Mesenteric fat pad (tissue), 1 donor: ENCODE measurements around the gene IL15RA. TPM values are rescaled to one million over a fixed set of nuclear protein-coding genes. Genes with fewer than 3 reads are reported as not detected.

Source experiments
- DNase-seq: peaks from one replicate; pipeline ENCODE4 v3.0.0-alpha.2; 2020; ENCODE audit warnings: low spot score
- long read RNA-seq: library from polyadenylated mRNA; unstranded; transcript quantifications from one replicate; pipeline ENCODE4 v2.0.0, GENCODE V29; 2020
- total RNA-seq: library from RNA; stranded (reverse); fragmentation: NEBNext Ultra II Directional; extraction: Animal tissue kit (Norgen Biotek cat#: 25700); gene quantifications from one replicate; pipeline ENCODE4 v1.2.1, GENCODE V29; 2021
- donor health status: DM: yes; HTN: yes; CAD: no.

The IL15RA gene, protein sequence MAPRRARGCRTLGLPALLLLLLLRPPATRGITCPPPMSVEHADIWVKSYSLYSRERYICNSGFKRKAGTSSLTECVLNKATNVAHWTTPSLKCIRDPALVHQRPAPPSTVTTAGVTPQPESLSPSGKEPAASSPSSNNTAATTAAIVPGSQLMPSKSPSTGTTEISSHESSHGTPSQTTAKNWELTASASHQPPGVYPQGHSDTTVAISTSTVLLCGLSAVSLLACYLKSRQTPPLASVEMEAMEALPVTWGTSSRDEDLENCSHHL
- total RNA-seq: 24.6 TPM
- long read RNA-seq, transcript IL15RA-215 (6 exons, 1,037 nt): minor isoform, 6 of 79 reads
- long read RNA-seq, transcript IL15RA-204 (7 exons, 1,626 nt): major isoform, 15 of 79 reads
- long read RNA-seq, transcript IL15RA-218 (6 exons, 1,581 nt): minor isoform, 5 of 79 reads
- long read RNA-seq, transcript IL15RA-206 (8 exons, 1,799 nt): minor isoform, 5 of 79 reads
- long read RNA-seq, partial matches to known transcripts: 5 of 79 reads
- long read RNA-seq, other reads (novel, unspliced or antisense): 32 of 79 reads

DNA sequence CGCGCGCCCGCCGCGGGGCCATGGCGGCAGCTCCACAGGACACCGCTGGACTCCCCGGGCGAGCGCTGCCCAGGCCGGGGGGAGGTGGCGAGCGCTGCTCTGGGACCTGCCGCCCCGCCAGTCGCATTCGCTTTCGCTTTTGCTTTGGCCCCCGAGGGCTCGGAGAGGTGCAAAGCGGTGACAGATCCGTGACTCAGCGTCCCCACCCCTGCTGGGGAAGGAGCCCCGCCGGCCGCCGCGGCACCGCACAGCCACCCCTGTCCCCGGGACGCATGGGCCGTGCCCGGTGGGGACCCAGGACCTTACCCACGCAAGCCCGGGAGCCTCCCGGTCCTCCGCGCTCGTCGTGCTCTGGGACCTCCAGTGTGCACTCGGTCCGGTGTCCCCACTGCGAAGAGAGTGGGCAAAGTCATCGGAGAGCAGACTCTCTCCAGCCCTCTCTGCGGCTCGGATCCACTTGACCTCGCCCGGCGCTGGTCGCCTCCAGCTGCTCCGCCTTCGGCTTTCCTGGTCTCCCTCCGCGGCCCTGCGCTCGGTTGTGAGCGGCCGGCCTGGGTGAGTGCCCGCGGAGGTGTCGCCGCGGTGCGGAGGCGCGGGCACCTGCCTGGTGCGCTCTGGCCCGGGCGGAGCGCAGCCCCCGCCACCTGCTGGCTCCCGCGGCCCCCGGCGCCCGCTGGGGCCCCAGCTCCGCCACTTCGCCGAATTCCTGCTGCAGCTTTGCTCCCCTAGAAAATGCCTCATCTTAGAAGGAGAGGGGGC lies at the start of gene IL15RA:
Gene IL15RA, minus strand, starts transcription at position 73 of the 759 bp plus-strand sequence. Its CDS starts 51 bp downstream, at position 22.
- peak; percentile 95 for DNase-seq

DNA sequence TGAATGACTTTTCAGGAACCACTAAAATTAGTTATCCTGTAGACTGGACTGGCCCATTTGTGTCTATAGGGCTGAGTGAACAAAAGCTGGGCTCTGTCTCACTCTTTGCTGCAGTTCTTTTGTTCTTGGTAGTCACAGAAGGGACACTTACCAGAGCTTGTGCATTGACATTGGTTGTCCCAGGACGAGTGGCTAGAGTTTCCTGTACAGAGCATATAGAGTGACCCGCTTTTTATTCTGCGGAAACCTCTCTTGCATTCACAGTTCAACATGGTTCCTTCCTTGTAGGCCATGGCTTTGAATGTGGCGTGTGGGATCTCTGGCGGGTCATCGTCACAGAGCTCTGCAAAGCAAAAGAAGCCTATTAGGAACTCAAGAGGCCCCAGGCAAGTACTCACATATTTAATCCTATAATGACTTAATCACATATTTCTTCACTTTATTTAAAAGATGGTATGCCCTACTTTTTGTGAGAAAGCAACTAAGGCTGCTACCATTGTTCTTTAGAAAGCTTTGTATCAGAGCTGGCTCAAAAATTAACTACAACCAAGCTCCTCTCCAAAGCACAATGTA lies 48.4 kb upstream of the IL15RA start:
- no peak for DNase-seq

DNA sequence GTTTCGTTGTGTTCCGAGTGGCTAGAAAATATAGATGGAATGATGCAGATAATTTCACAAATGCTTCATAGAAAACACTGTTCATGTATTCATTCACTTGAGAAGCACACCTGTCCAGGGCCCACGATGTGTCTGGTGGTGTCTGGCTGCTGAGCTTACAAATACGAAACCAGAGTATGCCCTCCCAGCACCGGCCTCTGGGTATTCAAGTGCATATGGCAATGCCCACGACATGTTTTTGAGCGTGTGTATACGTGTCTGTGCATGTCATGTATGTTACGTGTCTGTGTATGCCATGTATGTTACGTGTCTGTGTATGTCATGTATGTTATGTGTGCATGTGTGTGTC lies 47.0 kb upstream of the IL15RA start:
- no peak for DNase-seq

DNA sequence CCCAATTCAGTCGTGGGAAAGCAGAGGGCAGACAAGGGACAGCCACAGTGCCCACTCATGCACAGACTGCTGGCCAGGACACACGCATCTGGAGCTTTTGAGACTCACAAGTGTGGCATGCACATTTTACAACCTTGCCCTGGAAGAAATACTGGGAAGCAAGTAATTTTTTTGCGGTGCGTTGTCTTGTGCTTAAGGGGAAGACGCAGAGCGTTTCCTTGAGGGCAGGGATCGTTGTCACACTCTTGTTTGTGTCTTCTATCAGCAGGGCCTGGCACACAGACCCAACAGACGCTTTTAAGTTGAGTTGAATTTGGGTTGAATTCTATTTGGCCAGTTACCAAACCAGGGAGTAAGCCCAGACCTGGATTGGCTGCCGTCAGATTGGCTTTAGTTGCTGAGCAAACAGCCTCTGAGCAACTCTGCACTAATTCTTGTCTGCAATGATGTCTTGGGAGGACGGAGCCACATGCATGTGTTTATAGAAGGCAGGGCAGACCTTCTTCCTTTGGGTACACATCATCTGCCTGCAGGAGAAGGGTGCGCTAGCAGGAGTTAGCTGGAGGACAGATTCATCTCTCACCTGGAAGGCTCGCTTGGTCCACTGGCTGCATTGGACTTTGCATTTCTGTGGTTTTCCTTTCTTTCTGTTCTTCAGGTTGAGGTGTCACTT lies 46.5 kb upstream of the IL15RA start:
- DNase-seq: no peak

DNA sequence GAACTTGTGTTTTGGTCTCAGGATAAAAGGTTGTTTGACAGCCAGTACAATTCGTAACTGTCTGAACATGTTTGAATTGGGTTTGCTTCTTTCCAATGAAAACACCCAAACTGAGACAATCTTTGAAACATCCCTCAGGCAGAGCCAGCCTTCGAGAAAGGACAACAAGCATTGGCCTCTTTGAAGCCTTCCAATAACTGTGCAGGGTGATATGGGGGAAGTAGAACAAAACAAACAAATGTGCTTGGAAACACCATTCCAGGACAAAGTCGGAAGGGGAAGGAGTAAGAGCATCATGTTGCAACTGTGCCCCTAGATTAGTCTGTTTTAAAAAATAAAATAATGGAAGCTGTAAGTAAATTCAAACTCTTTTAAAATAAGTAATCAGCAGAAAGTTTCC lies 45.3 kb upstream of the IL15RA start:
- DNase-seq: no peak

DNA sequence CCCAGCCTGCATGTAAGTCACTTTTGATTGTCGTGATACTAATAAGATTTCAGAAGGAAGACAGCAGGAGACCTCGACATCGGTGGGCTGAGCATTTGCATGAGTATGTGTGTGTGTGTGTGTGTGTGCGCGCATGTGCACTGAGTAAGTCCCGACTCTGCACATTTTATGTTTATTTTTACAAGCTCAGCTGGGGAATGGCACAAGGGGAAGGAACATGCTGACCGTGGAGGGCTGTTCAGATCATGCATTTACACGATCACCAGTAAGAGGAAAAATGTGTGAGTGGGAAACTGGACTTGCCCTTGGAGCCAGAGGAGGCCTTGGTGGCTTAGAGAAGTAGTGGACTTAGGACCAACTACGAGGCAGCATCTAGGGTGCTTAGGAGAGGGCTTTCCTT lies 43.5 kb upstream of the IL15RA start:
- peak; percentile 81 for DNase-seq

DNA sequence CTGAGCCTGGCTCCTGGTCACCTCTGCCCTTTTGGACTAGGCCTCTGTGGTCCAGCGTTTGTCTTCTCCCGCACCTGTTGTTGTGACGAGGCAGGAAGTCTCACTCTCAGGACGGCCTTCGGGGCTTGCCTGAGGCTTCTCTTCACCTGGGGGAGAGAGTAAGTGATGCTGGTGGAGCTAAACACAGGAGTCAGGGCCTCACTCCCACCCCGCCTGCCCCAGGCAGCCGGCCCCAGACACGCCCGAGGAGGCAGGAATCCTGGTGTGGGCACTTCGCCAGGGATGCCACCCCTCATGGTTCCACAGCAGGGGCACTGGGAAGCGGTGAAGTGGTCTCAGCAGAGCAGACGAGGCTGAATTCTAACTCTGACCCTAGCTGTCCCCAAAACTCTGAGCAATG lies 42.5 kb upstream of the IL15RA start:
- peak; percentile 89 for DNase-seq

DNA sequence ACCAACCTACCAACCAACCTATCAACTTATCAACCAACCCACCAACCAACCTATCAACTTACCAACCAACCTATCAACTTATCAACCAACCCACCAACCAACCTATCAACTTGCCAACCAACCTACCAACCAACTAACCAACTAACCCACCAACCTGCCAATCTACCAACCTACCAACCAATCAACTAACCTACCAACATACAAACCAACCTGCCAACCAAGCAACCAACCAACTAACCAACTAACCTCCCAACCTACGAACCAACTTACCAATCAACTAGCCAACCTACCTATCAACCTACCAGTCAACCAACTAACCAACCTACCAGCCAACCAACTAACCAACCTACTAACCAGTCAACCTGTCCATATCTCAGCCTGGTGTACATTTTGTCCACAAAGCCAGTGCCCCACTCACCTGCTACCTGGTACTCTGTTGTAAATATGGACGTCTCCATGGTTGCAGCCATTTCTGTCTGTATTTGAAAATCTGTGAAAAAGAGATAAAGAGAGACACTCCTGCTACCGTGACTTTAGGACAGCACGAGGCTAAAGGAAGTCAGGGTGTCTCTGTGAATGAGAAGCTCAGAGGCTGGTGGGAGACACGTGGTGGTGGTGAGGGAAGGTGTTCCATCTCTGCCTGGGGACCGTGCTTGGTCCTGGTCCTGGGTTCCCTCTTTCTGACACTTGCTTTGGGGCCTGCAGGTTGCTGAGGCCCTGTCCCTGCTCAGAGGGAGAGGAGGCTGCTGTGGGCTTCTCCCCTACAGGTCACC lies 41.9 kb upstream of the IL15RA start:
- no peak for DNase-seq

DNA sequence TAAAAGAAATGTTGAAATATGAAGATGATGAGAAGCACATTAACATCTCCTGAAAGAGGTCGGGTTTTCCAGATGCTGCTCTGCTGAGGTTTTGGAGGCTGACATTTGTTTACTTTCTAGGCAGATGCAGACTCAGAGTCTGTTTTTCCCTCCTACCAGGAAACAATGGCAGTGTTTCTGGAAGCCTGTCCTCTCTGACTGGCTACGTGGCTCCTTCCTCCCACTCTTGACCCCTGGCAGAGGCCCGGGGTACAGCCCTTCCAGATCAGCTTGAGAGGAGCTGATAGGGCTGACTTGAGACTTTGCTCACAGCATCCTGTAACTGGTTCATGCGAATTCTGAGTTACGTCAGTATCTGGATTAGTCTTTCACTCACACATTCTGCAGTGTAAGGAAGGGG lies 41.1 kb upstream of the IL15RA start:
- peak; percentile 76 for DNase-seq

DNA sequence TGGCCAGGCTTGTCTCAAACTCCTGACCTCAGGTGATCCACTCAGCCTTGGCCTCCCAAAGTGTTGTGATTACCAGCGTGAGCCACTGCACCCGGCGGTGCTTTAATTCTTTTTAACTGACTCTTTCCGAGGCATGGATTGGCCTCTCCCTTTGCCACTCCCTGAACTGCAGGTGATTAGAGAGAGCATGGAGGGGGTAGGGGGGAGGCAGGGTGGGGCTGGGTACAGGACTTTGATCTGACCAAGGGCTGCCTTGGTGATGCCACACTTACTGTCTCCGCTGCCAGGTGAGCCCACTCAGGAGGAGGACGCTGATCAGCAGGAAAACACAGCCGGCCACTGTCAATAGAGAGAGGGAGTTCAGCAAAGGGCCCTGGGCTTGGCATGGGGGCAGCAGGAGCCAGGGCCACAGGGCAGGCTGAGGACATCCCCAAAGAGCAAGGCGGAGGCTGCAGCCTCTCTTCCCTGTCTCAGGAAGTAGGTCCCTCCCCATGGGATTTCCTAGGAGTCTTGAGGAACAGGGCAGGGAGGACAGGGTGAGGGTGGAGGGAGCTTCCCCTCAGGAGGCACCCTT lies 40.5 kb upstream of the IL15RA start:
- DNase-seq: peak; percentile 55

DNA sequence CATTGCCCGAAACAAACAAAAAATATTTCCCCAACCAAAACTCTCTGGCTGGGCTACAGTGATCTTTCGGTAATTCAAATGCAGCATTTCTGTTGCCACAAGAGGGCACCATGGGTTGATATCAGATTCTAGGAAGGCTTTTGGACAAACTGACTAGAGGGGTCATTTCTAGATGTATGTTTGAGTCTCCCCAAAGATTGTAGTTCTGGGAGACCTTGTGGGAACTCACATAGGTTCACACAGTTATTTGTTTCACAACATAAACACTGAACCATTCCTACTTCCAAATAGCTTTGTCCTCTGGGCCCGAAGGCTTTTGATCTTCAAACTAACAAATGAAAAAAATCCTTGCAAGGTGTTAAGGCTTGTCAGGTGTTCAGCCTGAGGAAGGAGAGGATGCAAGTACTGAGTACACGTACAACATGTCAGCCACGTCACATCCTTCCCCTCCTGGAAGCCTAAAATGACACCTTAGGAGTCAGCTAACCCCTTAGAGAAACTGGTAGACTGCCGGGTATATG lies 37.0 kb upstream of the IL15RA start:
- DNase-seq: no peak

DNA sequence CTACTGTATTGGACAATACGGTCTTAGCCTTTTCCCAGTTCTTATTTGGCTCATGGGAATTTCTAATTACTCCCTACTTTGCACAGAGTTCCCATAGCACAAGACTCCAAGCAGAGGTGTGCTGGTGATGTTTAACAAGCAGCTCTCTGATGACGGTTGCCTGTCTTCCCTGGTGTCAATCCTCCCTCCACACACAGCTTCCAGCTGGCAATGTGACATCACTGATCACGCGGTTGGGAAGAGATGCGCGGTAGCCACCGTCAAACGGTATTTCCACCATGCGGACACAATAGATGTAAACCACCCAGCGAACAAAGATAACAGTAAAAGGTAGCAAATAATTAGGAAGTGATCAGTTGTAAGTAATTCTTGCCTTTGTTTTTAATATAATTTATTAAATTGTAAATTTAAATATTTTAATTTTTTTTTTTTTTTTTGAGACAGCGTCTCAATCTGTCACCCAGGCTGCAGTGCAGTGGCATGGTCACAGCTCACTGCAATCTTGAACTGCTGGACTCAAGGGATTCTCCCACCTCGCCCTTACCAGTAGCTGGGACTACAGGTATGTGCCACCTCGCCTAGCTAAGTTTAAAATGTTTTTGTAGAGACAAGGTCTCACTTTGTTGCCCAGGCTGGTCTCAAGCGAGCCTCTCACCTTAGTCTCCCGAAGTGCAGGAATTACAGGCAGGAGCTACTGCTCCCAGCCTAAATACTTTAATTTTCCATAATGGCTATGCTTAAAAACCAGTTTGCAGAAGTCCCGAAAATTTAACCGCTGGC lies 36.3 kb upstream of the IL15RA start:
- DNase-seq: no peak

DNA sequence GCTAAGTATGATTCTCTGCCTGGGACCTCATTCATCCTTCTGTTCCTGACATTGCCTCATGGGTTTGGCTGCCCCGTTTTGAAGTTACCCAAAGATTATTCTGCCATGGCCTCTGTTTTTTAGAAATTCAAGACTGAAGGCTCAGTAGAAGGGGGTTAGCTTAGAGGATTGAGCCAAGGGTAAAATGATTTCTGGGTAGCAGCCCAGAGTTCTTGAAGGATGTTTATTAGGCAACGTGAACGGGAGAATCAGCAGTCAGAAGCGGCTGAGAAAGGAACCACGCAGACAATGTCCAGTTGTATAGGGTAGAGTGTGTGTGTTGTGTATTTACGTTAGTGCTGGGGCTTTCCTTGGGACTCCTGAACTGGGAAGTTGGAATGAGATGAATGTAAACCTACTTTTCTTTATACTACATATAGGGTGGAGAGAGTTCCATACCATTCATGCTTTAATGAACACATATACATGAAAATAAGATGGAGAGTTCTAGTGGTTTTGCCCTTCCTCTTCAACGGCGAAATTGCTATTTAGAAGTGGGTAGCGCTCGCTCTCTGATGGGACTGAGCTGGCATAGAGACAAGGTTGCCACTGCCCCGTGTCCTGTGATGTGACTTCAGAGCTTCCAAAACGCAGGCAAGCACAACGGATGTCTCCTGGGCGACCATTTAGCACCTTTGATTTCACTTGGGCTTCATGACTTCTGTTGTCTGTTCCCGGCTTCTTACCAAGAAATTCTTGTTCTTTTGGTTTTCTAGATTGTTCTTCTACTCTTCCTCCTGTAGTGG lies 35.0 kb upstream of the IL15RA start:
- no peak for DNase-seq

DNA sequence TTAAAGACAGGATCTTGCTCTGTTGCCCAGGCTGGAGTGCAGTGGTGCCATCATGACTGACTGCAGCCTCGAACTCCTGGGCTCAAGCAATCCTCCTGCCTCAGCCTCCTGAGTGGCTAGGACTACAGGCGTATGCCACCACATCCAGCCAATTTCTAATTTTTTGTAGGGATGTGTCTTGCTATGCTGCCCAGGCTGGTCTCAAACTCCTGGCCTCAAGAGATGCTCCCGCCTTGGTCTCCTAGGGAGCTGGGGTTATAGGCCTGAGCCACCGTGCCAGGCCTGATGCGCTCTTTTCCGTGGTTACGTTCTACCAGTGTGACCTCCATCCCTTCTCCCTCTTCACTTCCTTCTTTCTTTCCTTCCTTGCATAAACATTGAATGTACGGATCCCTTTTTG lies 34.2 kb upstream of the IL15RA start:
- DNase-seq: no peak

DNA sequence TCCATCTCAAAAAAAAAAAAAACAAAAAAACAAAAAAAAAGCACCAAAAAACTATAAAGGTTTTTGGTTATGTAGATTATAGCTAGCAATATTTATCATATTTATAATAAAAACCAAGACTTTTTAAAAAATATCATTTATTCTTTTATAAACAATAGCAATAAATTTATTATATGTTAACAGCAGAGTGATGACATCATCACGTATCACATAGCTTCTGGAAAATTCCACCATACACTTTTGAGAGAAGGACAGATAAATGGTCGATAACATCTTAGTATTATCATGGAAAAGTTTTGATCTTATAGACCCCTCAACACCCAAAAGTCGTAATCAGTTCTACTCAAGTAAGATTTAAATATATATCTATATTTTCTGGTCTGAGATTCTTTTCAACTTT lies 33.2 kb upstream of the IL15RA start:
- DNase-seq: no peak

DNA sequence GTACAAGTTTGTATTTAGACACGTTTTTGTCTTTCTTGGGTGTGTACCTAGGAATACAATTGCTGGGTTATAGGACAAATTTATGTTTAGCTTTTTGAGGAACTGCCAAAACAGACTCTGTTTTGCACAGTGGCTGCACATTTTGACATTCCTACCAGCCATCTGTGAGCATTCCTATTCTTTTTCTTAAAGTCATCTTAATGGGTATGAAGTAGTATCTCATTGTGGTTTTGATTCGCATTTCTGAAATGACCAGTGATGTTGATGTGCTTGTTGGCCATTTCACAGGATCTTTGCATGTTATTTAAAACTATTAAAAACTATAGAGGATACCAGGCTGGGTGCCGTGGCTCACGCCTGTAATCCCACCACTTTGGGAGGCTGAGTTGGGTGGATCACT lies 32.6 kb upstream of the IL15RA start:
- no peak for DNase-seq

DNA sequence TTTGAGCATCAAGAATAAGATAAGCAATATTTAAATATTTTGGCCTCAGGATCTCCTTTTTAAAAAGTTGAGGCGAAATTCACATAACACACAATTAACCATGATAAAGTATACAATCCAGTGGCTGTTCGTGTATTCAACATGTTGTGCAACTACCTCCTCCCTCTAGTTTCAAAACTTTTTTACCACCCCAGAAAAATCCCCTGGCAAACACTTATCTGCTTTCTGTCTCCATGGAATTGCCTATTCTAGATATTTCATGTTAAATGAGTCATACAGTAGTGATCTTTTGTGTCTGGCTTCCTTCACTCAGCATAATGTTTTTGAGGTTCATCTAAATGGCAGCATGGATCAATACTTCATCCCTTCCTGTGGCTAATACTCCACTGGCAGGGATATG lies 31.8 kb upstream of the IL15RA start:
- no peak for DNase-seq

DNA sequence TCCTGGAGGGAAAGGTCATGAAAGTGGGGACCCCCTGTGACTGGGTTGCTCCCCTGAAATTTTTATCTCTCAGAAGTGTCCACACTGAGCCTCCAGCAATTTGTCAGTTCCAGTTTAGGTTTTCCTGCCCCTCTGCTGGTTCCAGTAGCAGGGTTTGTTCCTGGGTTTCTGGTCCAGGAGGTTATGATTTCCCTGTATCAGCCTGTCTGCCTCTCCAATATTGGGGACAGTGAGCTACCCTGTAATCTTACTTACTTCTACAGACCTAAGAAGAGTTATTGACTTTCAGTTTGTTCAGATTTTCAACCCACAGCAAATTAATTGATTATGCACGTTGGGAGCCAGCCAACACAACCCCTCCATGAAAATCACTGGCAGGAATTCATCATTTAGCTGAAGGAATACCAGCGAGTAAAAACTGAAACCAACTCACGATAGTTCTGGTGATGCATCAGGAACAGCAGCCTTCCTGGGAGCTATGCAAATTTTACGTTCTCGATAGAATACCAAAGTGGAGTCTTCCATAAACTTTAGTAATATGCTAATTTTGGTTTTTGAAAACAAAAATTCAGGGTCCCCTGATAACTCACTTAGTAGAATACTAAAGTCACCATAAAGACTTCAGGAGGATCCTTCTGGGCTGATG lies 31.3 kb upstream of the IL15RA start:
- no peak for DNase-seq
